GM12878 (cell line): Measurements from ENCODE around the gene POFUT1. TPM values are rescaled to one million over a fixed set of nuclear protein-coding genes. Genes with fewer than 3 reads are reported as not detected.

ENCODE experiments used
- ATAC-seq: fragments of 200-7000 bp; cut with Tn5 transposase; 3 replicates; pipeline ENCODE4 v1.9.1; 2020; ENCODE audit warnings: mild to moderate bottlenecking, moderate library complexity
- BruUV-seq: library from RNA; stranded (reverse); fragments of 400-500 nt; replicated peaks from 2 replicates; lab custom pipeline; 2021; lab: Mats Ljungman, UMichigan
- CTCF ChIA-PET: fragments of 300-600 bp; sonication (Branson Sonifier 250); formaldehyde crosslinking; extraction: SDS; loops from one replicate; lab custom pipeline; 2021; ENCODE audit warnings: inconsistent platforms; lab: Yijun Ruan, JAX
- POLR2A ChIA-PET: fragments of 350-600 bp; formaldehyde crosslinking; extraction: SDS; loops from one replicate; lab custom pipeline; 2021; ENCODE audit warnings: inconsistent platforms; lab: Charles Lee
- RAD21 ChIA-PET: fragments of 300-600 bp; sonication (Branson Sonifier 250); formaldehyde crosslinking; loops from one replicate; lab custom pipeline; 2023; ENCODE audit warnings: antibody characterized with exemption; ENCODE audit not compliant: unreplicated experiment; lab: Charles Lee
- SMC1A ChIA-PET: fragments of 300-600 bp; sonication (Branson Sonifier 250); formaldehyde crosslinking; loops from one replicate; lab custom pipeline; 2023; ENCODE audit not compliant: unreplicated experiment, uncharacterized antibody; lab: Charles Lee
- DNase-seq: peaks from one replicate; pipeline ENCODE4 v3.0.0-alpha.2; 2011; ENCODE audit warnings: low read depth, low spot score
- FAIRE-seq: peaks from 3 replicates; lab custom pipeline; 2011; peaks lifted over from hg19 to GRCh38; lab: Jason Lieb, UNC
- H2AFZ ChIP-seq: 2 replicates; pipeline ENCODE4 v1.6.0; 2011; ENCODE audit warnings: low read depth, low read length, control low read depth; ENCODE audit not compliant: control insufficient read depth
- H3K27ac ChIP-seq: 2 replicates; pipeline ENCODE4 v1.5.1; 2011; ENCODE audit warnings: control low read depth; ENCODE audit not compliant: control insufficient read depth, insufficient read depth
- H3K27me3 ChIP-seq, 2 experiments: replicated peaks in 1 of 2; 2 replicates each; pipeline versions ENCODE4 v1.6.0 to v1.6.1; 2011; ENCODE audit warnings: low read length in 1 of 2; ENCODE audit not compliant: control insufficient read depth in 2 of 2, insufficient read depth in 2 of 2
- H3K36me3 ChIP-seq, 2 experiments: 2 replicates each; pipeline ENCODE4 v1.5.1; 2011; ENCODE audit warnings: low read length in 1 of 2; ENCODE audit not compliant: control insufficient read depth in 2 of 2, insufficient read depth in 2 of 2
- H3K4me1 ChIP-seq: 2 replicates; pipeline ENCODE4 v1.6.1; 2011; ENCODE audit warnings: mild to moderate bottlenecking, low read length, moderate library complexity, mixed read lengths; ENCODE audit not compliant: control insufficient read depth, insufficient read depth
- H3K4me2 ChIP-seq: 2 replicates; pipeline ENCODE4 v1.6.0; 2011; ENCODE audit warnings: control low read depth; ENCODE audit not compliant: control insufficient read depth, insufficient read depth
- H3K4me3 ChIP-seq: fragments of 200-600 bp; sonication (generic); 2 replicates; pipeline ENCODE4 v1.5.1; 2016
- H3K79me2 ChIP-seq: 2 replicates; pipeline ENCODE4 v1.6.0; 2011; ENCODE audit warnings: low read length; ENCODE audit not compliant: control insufficient read depth, insufficient read depth
- H3K9ac ChIP-seq: 2 replicates; pipeline ENCODE4 v1.8.0; 2011; ENCODE audit warnings: low read length, control low read depth, mixed read lengths; ENCODE audit not compliant: control insufficient read depth, insufficient read depth
- H3K9me3 ChIP-seq: replicated peaks from 3 replicates; pipeline ENCODE4 v1.5.1; 2011; ENCODE audit warnings: mild to moderate bottlenecking, low read length; ENCODE audit not compliant: control insufficient read depth, insufficient read depth
- H4K20me1 ChIP-seq: 2 replicates; pipeline ENCODE4 v1.6.0; 2011; ENCODE audit not compliant: control insufficient read depth, insufficient read depth
- BACH1 ChIP-seq: fragments of 450-650 bp; IDR thresholded peaks from 2 replicates; pipeline ENCODE4 v1.6.1; 2017; ENCODE audit warnings: mild to moderate bottlenecking, borderline replicate concordance
- FOXK2 ChIP-seq: fragments of 450-650 bp; IDR thresholded peaks from 2 replicates; pipeline ENCODE4 v1.6.1; 2017; ENCODE audit warnings: mild to moderate bottlenecking, moderate library complexity
- TARDBP ChIP-seq: IDR thresholded peaks from 2 replicates; pipeline ENCODE4 v1.6.1; 2016; ENCODE audit warnings: borderline replicate concordance
- TBL1XR1 ChIP-seq: IDR thresholded peaks from 2 replicates; pipeline ENCODE4 v1.6.1; 2012; ENCODE audit warnings: low read depth, low read length, improper control_type of control experiment
- TCF12 ChIP-seq: IDR thresholded peaks from 2 replicates; pipeline ENCODE4 v1.6.1; 2011; ENCODE audit warnings: low read depth, mild to moderate bottlenecking, low read length
- TCF3 ChIP-seq: IDR thresholded peaks from 2 replicates; pipeline ENCODE4 v1.6.1; 2012; ENCODE audit warnings: low read depth, mild to moderate bottlenecking, low read length, borderline replicate concordance; ENCODE audit not compliant: insufficient read depth
- WRNIP1 ChIP-seq: IDR thresholded peaks from 2 replicates; pipeline ENCODE4 v1.6.1; 2011; ENCODE audit warnings: low read depth, low read length, improper control_type of control experiment, borderline replicate concordance
- ZBTB40 ChIP-seq: fragments of 450-650 bp; IDR thresholded peaks from 2 replicates; pipeline ENCODE4 v1.6.1; 2016; ENCODE audit warnings: mild to moderate bottlenecking, moderate library complexity, borderline replicate concordance
- ZNF24 ChIP-seq: fragments of 450-650 bp; IDR thresholded peaks from 2 replicates; pipeline ENCODE4 v1.6.1; 2017; ENCODE audit warnings: antibody characterized with exemption, mild to moderate bottlenecking
- WGBS: methylation state at CpG from one replicate; pipeline ENCODE4 v1.1.6; 2016; ENCODE audit warnings: low lambda C conversion rate; ENCODE audit not compliant: insufficient replicate concordance, insufficient coverage; ENCODE audit errors: missing lambda C conversion rate; 5-methylcytosine and 5-hydroxymethylcytosine counted together
- in situ Hi-C: fragments of 300-500 bp; cut with MboI; formaldehyde crosslinking; loops from 9 replicates; pipeline ENCODE4 v1.14.3; 2018; ENCODE audit warnings: mixed read lengths
- intact Hi-C: fragments of 100-400 bp; cut with micrococcal nuclease; formaldehyde crosslinking; loops from one replicate; pipeline ENCODE4 v1.14.2; 2022; ENCODE audit not compliant: unreplicated experiment
- polyA plus RNA-seq, 11 experiments: library from polyadenylated mRNA; depleted of rRNA in 4 of 11; unstranded in 6 of 11; stranded (reverse) in 5 of 11; fragments of >200 nt; fragmentation: Nextera tagmentation in 4 of 11; fragmentation: Illumina TruSeq in 1 of 11; extraction: Ambion mirVana in 4 of 11; extraction: Trizol in 1 of 11; gene quantifications; 1 replicate in 1 of 11; 2 replicates in 10 of 11; pipeline versions ENCODE4 v1.2.1 to v1.2.3, GENCODE V29; 2011 to 2016; ENCODE audit warnings: inconsistent platforms in 2 of 11, missing spikeins in 2 of 11, low read depth in 1 of 11
- total RNA-seq, 4 experiments: library from RNA; depleted of rRNA in 3 of 4; stranded (reverse); fragments of >200 nt in 3 of 4; fragmentation: Illumina TruSeq in 1 of 4; extraction: Trizol in 1 of 4; gene quantifications; 2 replicates each; pipeline versions ENCODE4 v1.2.1 to v1.2.3, GENCODE V29; 2013 to 2021
- TF ChIP-seq, protein P1 (sequence below): fragments of 450-650 bp; IDR thresholded peaks from 2 replicates; pipeline ENCODE4 v1.6.1; 2017; ENCODE audit warnings: mild to moderate bottlenecking, moderate library complexity
- TF ChIP-seq, protein P2 (sequence below): IDR thresholded peaks from 2 replicates; pipeline ENCODE4 v1.6.1; 2012; ENCODE audit warnings: low read depth, low read length, improper control_type of control experiment
- TF ChIP-seq, protein P3 (sequence below): IDR thresholded peaks from 2 replicates; pipeline ENCODE4 v1.6.1; 2011; ENCODE audit warnings: borderline replicate concordance, low read depth, mild to moderate bottlenecking, moderate library complexity, mixed read lengths, low read length; ENCODE audit not compliant: insufficient read depth; ENCODE audit errors: extremely low read length

Gene POFUT1
- total and polyA plus RNA-seq, 10 of the 15 experiments (the other 5 are each of a cell fraction or from before 2014, with no cell fraction given) = 2.6 to 33.4 (median 23.1) TPM

- TF ChIP-seq, protein P1, sequence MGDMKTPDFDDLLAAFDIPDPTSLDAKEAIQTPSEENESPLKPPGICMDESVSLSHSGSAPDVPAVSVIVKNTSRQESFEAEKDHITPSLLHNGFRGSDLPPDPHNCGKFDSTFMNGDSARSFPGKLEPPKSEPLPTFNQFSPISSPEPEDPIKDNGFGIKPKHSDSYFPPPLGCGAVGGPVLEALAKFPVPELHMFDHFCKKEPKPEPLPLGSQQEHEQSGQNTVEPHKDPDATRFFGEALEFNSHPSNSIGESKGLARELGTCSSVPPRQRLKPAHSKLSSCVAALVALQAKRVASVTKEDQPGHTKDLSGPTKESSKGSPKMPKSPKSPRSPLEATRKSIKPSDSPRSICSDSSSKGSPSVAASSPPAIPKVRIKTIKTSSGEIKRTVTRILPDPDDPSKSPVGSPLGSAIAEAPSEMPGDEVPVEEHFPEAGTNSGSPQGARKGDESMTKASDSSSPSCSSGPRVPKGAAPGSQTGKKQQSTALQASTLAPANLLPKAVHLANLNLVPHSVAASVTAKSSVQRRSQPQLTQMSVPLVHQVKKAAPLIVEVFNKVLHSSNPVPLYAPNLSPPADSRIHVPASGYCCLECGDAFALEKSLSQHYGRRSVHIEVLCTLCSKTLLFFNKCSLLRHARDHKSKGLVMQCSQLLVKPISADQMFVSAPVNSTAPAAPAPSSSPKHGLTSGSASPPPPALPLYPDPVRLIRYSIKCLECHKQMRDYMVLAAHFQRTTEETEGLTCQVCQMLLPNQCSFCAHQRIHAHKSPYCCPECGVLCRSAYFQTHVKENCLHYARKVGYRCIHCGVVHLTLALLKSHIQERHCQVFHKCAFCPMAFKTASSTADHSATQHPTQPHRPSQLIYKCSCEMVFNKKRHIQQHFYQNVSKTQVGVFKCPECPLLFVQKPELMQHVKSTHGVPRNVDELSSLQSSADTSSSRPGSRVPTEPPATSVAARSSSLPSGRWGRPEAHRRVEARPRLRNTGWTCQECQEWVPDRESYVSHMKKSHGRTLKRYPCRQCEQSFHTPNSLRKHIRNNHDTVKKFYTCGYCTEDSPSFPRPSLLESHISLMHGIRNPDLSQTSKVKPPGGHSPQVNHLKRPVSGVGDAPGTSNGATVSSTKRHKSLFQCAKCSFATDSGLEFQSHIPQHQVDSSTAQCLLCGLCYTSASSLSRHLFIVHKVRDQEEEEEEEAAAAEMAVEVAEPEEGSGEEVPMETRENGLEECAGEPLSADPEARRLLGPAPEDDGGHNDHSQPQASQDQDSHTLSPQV = no peak
- TF ChIP-seq, protein P2, sequence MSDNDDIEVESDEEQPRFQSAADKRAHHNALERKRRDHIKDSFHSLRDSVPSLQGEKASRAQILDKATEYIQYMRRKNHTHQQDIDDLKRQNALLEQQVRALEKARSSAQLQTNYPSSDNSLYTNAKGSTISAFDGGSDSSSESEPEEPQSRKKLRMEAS = no peak
Measured at GRCh38 chr20:32241807-32242206, 34.1 kb downstream of the POFUT1 start (continued).

GRCh38 chr20:32244150-32244823 is 36.6 kb downstream of the POFUT1 start:
- POLR2A ChIA-PET = interaction anchor here (0.5 to 0.6 kb wide), 2 partner anchors 107 to 632 kb away, joined by 5 read pairs; no protein-coding TSS in a partner anchor
- no peaks in the 10 kb centered on the region for H4K20me1 ChIP-seq
- no peaks in the 10 kb centered on the region for H3K36me3 ChIP-seq
- SMC1A ChIA-PET = interaction anchor here (1.5 to 3.7 kb wide), 2 partner anchors 12 to 41 kb away, joined by 4 to 8 read pairs; no protein-coding TSS in a partner anchor
- peaks cover 13% of the 10 kb centered on the region for H3K4me1 ChIP-seq
- no peak overlapping the region for H2AFZ ChIP-seq
- in situ Hi-C loops (no loop called here), intact Hi-C loops (no loop called here)
- H3K4me2 ChIP-seq = no peak overlapping the region
- FAIRE-seq = no peak
- 96% methylated on average over 6 of the region's 6 CpGs for WGBS
- no peaks in the 10 kb centered on the region for H3K27me3 ChIP-seq
- RAD21 ChIA-PET = no interaction called here
- CTCF ChIA-PET = interaction anchor here (0.6 kb wide), 1 partner anchor 115 kb away, joined by 4 read pairs; no protein-coding TSS in a partner anchor
- no peak for DNase-seq
- H3K9me3 ChIP-seq = no peaks in the 10 kb centered on the region
- no peak overlapping the region for H3K4me3 ChIP-seq
- H3K27ac ChIP-seq = no peak overlapping the region
- no TSS peak for BruUV-seq
- H3K79me2 ChIP-seq = no peaks in the 10 kb centered on the region
- ATAC-seq = no peak
- no peak overlapping the region for H3K9ac ChIP-seq
- TF ChIP-seq TCF12 (no peak), ZNF24 (no peak), ZBTB40 (no peak), TARDBP (no peak), BACH1 (no peak), TCF3 (no peak), TBL1XR1 (no peak), WRNIP1 (no peak), FOXK2 (no peak)
- TF ChIP-seq, protein P3, sequence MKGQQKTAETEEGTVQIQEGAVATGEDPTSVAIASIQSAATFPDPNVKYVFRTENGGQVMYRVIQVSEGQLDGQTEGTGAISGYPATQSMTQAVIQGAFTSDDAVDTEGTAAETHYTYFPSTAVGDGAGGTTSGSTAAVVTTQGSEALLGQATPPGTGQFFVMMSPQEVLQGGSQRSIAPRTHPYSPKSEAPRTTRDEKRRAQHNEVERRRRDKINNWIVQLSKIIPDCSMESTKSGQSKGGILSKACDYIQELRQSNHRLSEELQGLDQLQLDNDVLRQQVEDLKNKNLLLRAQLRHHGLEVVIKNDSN = no peak
